ENCODE measurements around the gene NUDT22.

Gene NUDT22

GRCh38 chr11:64226507-64227051, 505 bp downstream of the NUDT22 start:
- DNase-seq, result peak in 15 of 56 donors; percentile 22 to 62 (median 39)

- DNase-seq, result no peak
Measured at GRCh38 chr11:64227405-64227956, 1.4 kb downstream of the NUDT22 start.

GRCh38 chr11:64229090-64229743, 3.1 kb downstream of the NUDT22 start:
- no peak for DNase-seq

GRCh38 chr11:64229744-64230170, 3.7 kb downstream of the NUDT22 start:
- no peak for DNase-seq

- DNase-seq, result peak in 55 of 56 donors; percentile 23 to 93 (median 80)
Measured at GRCh38 chr11:64230171-64230984, 4.3 kb downstream of the NUDT22 start, which contains the start of gene DNAJC4. TSS of gene DNAJC4 (plus strand) at chr11:64230548. CDS start at chr11:64230855, 307 bp downstream.

GRCh38 chr11:64230985-64231365, 4.9 kb downstream of the NUDT22 start:
- DNase-seq, result no peak

GRCh38 chr11:64231546-64231945, 5.5 kb downstream of the NUDT22 start:
- DNase-seq, result no peak

- DNase-seq, result no peak
Measured at GRCh38 chr11:64232182-64232966, 6.3 kb downstream of the NUDT22 start.

GRCh38 chr11:64232967-64233315, 6.9 kb downstream of the NUDT22 start:
- peak in 1 of 56 donors; percentile 25 for DNase-seq

- peak in 38 of 56 donors; percentile 21 to 77 (median 49) for DNase-seq
Measured at GRCh38 chr11:64233913-64234586, 8.0 kb downstream of the NUDT22 start, which contains the start of gene VEGFB. TSS of gene VEGFB (plus strand) at chr11:64234584. CDS start at chr11:64234834, 250 bp downstream.

GRCh38 chr11:64234647-64235379, 8.7 kb downstream of the NUDT22 start:
- DNase-seq, result peak in 7 of 56 donors; percentile 13 to 54 (median 35)

GRCh38 chr11:64235437-64236161, 9.5 kb downstream of the NUDT22 start:
- no peak for DNase-seq

- DNase-seq, result no peak
Measured at GRCh38 chr11:64237484-64237951, 11.4 kb downstream of the NUDT22 start.

- DNase-seq, result no peak
Measured at GRCh38 chr11:64238076-64238475, 12.0 kb downstream of the NUDT22 start.

GRCh38 chr11:64238999-64239398, 12.9 kb downstream of the NUDT22 start:
- DNase-seq, result no peak

- DNase-seq, result peak in 2 of 56 donors; percentile 44 to 60
Measured at GRCh38 chr11:64239662-64240434, 13.8 kb downstream of the NUDT22 start.

- peak; percentile 88 to 100 (median 97) for DNase-seq
Measured at GRCh38 chr11:64240435-64241240, 14.6 kb downstream of the NUDT22 start, which contains the start of gene FKBP2. TSS of gene FKBP2 (plus strand) at chr11:64241095. CDS start at chr11:64242388, 1,293 bp downstream.
